HG03442 (cell line): ENCODE measurements around the gene R3HDM2.
A peak's percentile ranks its signal among the peaks of the same experiment; 100 is the strongest.

Experiments used
- ATAC-seq: cut with Tn5 transposase; IDR thresholded peaks from one replicate; pipeline ENCODE4 v1.9.1; 2021; ENCODE audit warnings: mild to moderate bottlenecking, moderate library complexity; ENCODE audit not compliant: unreplicated experiment

Gene R3HDM2

DNA sequence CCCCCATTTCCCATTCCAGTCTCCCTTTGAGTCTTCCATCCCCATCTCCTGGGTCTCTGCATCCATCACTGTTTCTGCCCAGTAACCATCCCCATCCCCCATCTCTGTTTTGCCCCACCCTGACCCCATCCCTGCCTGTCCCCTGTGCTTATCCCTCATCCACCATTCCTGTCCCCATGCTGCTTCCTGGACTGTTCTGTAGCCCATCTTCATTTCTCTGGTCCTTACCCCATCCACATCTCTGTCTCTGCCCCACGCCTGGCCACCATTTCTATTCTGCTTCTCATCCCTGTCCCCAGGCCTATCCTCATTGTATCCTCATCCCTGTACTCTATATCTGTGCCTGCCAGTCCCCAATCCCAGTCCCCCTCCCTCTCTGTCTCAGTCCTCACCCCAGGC lies 210.1 kb downstream of the R3HDM2 start:
- ATAC-seq: no peak

GRCh38 chr12:57219993-57220754 lies 210.7 kb downstream of the R3HDM2 start:
- no peak for ATAC-seq

DNA sequence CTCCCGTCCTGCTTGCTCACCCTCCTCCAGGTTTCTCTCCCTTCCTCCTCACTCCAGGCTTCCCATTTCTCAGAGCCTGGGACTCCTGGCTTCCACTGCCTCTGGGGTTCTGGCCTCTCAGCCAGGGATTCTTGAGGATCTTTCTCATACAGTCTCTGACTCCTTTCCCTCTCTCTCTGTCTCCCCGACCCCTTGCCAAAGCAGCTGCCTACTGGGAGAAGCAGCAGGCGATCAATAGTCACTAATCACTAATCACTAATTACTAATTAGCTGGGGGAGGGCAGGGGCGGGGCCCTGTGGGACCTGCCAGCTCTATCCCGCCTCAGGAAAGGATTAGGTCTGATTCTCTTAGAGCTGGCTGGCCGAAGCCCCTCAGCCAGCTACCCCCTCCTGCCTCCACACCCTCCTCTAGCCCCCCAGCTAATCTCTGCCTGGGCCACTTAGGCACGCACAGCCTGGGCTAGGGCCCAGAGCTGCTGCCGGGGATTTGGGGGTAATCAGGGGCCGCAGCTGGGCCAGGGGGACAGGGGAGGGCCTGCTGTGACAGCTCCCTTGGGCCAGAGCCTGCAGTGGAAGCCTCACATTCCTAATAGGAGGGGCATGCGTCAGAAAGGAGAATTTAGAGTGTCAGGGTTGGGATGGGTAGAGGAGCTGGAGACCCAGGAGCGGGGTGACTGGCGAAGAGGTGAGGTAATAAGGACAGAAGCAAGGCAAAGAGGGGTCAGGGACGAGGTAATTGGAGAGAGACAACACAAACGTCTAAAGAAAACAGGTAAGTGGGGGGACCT lies 211.4 kb downstream of the R3HDM2 start:
- ATAC-seq: no peak

- ATAC-seq: no peak
Observed at GRCh38 chr12:57218030-57218853, 212.6 kb downstream of the R3HDM2 start.

DNA sequence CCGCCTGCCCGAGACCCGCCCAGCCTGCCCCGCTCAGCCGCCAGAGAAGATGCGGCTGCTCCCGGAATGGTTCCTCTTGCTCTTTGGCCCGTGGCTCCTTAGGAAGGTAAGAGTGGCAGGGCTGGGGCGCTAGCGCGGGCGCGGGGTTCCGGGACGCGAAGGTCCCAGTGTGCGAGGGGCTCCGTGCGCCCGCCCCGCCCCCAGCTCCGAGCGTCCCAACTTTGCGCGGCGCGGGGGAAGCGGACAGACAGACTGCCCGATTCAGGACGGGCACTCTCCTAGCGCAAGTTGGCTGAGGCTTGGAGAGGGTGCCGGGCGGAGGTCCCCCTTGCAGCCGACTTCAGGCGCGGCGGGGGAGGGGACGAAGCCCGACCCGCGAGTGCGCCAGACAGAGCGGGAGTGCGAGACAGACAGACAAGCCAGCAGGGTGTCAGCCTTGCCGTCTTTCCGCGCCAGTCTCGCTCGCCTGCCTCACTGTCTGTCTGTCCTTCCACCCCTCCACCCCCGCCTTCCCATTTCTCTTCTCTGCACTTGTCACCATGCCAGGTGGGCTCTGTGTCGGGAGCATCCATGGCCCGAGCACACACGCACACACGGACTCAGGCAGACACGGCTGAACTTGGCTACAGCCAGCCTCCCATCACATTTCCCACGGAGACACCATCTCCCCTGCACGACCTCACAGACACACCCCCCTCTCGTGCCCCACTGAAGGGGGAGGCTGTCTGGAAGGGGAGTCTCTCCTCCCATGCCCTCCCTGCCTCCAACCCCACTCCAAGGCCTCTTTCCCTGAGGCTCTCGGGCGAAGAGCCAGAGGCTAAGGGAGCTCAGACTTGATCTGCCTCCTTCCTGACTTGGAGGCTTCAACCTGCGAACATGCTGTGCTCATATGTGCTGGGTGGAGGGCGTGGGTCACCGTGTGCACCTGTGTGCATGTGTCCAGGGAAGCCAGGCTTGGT lies 213.6 kb downstream of the R3HDM2 start:
- ATAC-seq: no peak

DNA sequence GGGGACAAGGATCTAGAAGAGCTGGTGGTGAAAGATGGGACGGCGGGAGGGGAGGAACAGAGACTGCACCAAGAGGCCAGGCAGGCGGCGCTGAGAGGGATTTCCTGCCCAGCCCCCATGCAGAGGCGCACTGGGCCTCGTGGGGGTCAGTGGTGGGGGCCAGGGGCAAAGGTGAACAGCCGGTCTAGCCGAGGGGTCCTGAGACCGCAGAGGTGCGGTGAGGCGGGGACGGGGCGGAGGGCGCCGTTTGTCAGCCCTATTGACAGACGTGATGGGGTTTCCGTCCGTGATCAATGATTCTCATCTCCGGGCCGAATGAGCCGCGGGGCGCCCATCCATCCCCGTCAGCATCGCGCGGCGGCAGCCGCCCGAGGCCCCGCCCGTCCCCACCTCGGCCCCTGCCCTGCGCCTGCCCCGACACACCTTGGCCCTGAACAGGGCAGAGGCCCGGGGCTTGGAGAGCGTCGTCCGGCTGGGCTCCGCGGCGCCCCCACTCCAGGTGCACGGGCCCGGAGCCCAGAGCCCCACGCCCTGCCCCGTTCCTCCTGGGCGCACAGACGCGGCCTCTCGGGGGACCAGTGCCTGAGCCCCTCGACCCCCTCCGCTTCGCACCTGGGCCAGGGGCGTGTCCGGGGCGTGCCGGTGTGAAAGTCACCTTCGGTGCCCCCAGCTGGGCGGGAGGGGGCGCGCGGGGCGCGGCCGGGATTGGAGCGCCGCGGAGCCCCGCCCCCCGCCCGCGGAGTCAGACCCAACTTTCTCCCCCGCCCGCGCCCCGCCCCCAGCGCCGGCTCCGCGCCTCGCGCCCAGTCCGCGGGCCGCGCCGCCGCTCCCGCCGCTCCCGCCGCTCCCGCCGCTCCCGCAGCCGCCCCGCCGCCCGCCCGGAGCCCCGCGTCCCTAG lies 214.6 kb downstream of the R3HDM2 start, which contains the start of gene NXPH4:
TSS of gene NXPH4 (plus strand) at position 781 of the 898 bp plus-strand sequence. CDS start 176 bp downstream, outside the sequence.
- no peak for ATAC-seq

DNA sequence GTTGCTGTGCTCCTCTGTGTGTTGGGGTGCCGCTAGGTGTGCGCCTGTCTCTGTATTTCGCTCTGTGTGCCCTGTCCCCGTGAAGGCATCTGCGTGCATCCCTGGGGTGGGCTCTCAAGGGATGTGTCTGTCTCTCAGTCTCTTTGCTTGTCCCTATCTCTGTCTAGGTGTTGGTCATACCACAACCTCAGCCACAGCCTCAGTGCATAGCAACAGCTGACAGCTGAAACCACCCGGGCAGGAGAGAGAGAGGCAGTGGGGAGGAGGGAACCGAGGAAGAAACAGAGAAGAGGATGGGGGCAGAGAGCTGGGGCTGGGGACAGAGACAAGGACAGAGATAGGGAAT lies 215.2 kb downstream of the R3HDM2 start:
- ATAC-seq: no peak

DNA sequence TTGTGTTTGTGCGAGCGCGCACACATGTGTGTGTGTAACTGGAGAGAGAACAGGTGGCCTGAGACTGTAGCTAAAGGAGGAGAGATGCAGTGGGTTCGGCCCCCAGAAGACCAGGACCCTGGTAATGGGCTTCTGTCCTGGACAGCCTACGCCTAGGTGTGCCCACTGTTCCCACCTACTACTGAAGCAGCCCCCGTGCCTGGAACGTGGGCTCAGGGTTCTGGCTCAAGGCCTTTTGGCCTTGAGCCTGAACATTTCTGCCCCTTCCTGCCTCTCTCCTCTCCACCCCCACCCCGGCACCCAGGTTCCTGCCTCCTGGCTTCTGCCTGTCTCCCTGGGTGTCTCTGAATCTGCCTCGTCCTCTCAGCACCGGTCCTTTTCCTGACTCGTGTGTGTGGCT lies 215.8 kb downstream of the R3HDM2 start:
- ATAC-seq: no peak

DNA sequence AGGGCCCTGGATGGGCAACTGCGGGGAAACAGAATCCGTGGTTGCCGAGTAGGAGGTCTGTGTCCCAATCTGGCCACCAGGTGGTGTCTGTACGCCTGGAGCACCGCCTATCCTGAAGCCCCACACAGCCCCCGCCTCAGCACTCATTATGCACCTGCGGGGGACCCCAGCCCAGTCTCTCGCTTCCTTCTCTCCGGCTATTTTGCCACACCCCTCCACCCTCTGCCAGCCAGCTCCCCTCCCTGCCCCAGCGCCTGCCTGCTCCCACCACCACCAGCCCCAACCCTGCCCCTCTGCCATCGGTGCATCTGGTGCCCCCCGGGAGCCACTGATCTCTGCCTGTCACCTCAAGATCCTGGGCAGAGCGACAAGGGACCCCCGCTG lies 216.5 kb downstream of the R3HDM2 start:
- ATAC-seq: no peak

- ATAC-seq: no peak
Observed at GRCh38 chr12:57213763-57214397, 217.0 kb downstream of the R3HDM2 start.

DNA sequence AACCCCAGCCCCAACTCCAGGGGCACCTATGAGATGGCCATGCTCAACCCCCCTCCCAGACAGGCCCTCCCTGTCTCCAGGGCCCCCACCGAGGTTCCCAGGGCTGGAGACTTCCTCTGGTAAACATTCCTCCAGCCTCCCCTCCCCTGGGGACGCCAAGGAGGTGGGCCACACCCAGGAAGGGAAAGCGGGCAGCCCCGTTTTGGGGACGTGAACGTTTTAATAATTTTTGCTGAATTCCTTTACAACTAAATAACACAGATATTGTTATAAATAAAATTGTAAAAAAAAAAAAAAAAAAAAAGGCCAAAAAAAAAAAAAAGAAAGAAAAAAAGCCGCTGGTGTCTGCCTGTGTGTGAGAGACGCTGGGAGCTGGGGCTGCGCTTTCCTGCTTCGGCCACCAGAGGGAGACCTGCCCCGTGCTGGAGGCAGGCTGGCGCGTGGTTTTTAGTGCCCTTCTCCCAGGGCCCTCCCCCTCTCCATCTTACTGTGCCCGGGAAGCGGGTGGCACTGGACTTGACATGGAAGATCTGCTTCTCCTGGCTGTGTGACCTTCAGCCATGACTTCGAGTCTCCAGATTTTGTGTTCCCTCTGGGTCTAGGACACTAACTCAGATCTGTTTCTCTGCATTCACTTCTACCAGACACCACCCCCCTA lies 217.7 kb downstream of the R3HDM2 start:
- ATAC-seq: peak; percentile 43

DNA sequence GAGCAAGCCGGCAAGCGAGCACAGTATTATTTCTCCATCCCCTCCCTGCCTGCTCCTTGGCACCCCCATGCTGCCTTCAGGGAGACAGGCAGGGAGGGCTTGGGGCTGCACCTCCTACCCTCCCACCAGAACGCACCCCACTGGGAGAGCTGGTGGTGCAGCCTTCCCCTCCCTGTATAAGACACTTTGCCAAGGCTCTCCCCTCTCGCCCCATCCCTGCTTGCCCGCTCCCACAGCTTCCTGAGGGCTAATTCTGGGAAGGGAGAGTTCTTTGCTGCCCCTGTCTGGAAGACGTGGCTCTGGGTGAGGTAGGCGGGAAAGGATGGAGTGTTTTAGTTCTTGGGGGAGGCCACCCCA lies 218.2 kb downstream of the R3HDM2 start:
- no peak for ATAC-seq

DNA sequence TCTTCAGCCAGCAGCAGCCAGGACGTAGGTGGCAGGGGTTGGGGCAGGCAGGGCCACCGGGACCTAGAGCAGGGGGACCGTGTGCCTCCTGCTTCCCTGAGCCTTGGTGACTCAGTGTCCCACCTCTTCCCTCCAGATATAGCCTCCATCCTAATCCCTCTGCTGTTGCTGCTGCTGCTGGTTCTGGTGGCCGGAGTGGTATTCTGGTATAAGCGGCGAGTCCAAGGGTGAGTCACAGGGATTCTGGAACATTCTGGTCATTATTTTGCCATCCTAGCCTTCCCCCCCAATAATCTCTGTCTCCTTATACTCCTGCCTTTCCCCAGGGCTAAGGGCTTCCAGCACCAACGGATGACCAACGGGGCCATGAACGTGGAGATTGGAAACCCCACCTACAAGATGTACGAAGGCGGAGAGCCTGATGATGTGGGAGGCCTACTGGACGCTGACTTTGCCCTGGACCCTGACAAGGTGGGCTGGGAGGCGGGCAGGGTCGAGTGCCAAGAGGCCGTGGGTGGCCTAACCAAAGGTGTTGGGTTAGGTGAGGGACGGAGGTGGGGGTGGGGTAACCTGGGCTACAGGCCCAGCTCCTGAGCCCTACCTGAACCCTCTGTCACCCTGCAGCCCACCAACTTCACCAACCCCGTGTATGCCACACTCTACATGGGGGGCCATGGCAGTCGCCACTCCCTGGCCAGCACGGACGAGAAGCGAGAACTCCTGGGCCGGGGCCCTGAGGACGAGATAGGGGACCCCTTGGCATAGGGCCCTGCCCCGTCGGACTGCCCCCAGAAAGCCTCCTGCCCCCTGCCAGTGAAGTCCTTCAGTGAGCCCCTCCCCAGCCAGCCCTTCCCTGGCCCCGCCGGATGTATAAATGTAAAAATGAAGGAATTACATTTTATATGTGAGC lies 218.8 kb downstream of the R3HDM2 start:
- ATAC-seq: no peak

GRCh38 chr12:57210926-57211692 lies 219.7 kb downstream of the R3HDM2 start:
- ATAC-seq: no peak

DNA sequence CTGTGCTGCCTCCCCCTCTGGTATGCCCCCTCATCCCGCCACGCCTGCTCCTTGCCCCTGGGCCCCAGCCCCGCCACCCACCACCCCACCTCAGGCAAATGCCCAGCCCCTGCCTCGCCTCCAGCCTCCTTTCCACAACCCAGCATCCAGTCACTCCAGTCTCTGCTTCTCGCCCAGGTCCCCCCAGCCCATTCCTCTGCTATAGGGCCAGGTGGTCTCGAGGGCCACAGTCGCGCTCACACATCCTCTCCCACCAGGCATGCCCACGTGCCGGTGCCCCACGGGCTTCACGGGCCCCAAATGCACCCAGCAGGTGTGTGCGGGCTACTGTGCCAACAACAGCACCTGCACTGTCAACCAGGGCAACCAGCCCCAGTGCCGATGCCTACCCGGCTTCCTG lies 220.4 kb downstream of the R3HDM2 start:
- no peak for ATAC-seq

- ATAC-seq: no peak
Observed at GRCh38 chr12:57209916-57210315, 220.9 kb downstream of the R3HDM2 start.
